Ramos (cell line): ENCODE data around the gene SERINC1.

ENCODE experiments used
- in situ Hi-C: fragments of 300-500 bp; cut with MboI; formaldehyde crosslinking; loops from one replicate; pipeline ENCODE4 v1.14.3; 2022; ENCODE audit warnings: low sequenced_read_pairs; ENCODE audit not compliant: unreplicated experiment

Gene SERINC1

GRCh38 chr6:122438975-122439374, 32.6 kb downstream of the SERINC1 start:
- in situ Hi-C loops = no loop called here

- in situ Hi-C loops = no loop called here
Observed at GRCh38 chr6:122432816-122433215, 38.8 kb downstream of the SERINC1 start.

GRCh38 chr6:122431780-122432179, 39.8 kb downstream of the SERINC1 start:
- in situ Hi-C loops = no loop called here

GRCh38 chr6:122429323-122429722, 42.3 kb downstream of the SERINC1 start:
- in situ Hi-C loops = no loop called here

- in situ Hi-C loops = no loop called here
Observed at GRCh38 chr6:122428781-122429180, 42.8 kb downstream of the SERINC1 start.

- in situ Hi-C loops = no loop called here
Observed at GRCh38 chr6:122426597-122426996, 45.0 kb downstream of the SERINC1 start.

GRCh38 chr6:122423734-122424133, 47.9 kb downstream of the SERINC1 start:
- in situ Hi-C loops = no loop called here

DNA sequence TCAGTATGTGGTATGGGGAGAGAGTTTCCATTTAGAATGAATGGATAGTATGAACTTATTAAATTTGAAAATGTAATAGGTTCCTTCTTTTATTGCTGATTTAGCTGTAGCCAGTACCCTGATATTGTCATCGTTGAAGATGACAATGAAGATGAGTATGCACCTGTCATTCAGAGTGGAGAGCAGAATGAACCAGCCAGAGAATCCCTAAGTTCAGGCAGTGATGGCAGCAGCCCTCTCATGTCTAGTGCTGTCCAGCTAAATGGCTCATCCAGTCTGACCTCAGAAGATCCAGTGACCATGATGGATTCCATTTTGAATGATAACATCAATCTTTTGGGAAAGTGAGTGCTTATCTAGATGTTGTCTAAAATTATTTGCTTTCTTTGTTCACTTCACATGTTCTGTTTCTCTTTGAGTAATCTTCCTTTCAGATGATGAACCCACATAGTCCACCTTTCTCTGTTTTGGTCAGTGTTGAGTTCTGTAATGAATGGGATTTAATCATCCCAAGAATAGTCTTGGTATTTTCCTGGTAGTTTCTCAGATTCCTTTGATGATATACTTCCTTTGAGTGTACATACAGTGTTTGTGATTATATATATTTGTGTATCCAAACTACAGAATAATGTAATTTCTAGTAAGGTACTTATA, 48.9 kb downstream of the SERINC1 start:
- in situ Hi-C loops = no loop called here

DNA sequence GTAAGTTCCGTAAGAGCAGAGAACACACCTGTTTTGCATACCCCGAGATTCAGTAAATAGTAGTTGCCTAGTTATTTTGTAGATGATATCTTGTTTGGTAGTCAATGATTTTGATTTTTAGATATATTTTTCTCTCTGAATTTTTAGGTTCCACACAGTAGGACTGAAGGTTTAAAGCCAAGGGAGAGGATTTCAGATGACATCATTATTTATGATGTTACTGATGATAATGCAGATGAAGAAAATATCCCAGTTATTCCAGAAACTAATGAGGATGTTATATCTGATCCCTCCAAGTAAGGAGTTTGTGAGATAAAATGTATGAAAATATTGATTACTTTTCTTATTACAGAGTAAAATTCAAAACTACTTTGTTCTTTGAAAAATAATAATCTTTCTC, 49.6 kb downstream of the SERINC1 start:
- in situ Hi-C loops = no loop called here

GRCh38 chr6:122416825-122417224, 54.8 kb downstream of the SERINC1 start:
- in situ Hi-C loops = no loop called here

- in situ Hi-C loops = no loop called here
Observed at GRCh38 chr6:122412001-122412400, 59.6 kb downstream of the SERINC1 start.

- in situ Hi-C loops = no loop called here
Observed at GRCh38 chr6:122408702-122409458, 62.7 kb downstream of the SERINC1 start.

DNA sequence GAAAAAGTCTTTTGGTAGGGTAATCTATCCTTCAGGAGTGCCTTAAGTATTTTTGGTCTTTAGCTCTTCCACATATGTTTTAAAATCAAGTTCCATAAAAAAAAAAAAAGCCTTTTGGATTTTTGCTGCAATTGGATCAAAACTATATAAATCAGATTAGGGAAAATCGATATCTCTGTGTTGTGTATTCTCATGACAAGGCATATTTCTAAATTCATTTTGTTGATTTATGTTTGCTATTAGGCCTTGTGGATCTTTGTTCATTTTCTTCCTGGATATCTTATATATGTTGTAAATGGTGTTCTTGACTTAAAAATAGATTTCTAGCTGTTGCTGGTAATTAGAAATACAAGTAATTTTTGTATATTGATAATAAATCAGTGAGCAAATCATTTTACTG, 63.4 kb downstream of the SERINC1 start:
- in situ Hi-C loops = no loop called here

- in situ Hi-C loops = no loop called here
Observed at GRCh38 chr6:122407712-122408111, 63.9 kb downstream of the SERINC1 start.

DNA sequence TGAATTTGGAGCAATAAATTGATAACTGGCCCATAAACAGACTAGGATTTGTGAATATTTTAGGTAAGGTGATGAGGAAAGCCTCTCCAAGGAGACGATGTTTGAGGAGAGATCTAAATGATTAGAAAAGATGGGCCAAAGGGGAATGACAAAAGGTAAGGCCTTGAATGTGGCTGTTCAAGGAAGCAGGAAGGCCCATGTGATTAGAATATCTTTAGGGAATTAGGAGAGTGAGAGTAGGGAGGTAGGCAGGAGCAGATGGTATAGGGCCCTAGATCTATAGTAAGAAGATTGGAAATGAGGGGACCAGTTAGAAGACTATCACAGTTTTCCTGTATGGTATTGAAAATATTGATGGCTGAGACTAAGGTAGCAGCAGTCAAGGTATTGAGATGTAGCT, 65.4 kb downstream of the SERINC1 start:
- in situ Hi-C loops = no loop called here

- in situ Hi-C loops = no loop called here
Observed at GRCh38 chr6:122405417-122405816, 66.2 kb downstream of the SERINC1 start.

- in situ Hi-C loops = no loop called here
Observed at GRCh38 chr6:122404444-122404843, 67.2 kb downstream of the SERINC1 start.

DNA sequence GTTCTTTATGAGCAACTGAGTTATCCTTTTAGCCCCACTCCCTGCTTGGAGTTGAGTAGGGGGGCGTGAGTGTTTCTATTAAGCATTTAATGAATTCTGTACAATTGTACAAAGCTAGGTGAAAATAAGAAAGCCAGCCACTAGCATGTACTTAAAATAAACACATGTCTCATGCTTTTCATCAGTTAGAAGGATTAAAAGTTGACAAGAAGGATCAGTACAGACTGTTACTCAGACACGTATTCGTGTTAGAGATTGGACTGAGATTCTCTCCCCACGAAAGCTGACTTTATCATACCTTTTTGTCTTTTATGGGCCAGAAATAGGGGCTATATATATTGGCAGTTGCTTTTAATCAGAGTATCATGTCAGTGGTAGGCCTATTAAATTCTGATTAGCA, 70.5 kb downstream of the SERINC1 start:
- in situ Hi-C loops = no loop called here

DNA sequence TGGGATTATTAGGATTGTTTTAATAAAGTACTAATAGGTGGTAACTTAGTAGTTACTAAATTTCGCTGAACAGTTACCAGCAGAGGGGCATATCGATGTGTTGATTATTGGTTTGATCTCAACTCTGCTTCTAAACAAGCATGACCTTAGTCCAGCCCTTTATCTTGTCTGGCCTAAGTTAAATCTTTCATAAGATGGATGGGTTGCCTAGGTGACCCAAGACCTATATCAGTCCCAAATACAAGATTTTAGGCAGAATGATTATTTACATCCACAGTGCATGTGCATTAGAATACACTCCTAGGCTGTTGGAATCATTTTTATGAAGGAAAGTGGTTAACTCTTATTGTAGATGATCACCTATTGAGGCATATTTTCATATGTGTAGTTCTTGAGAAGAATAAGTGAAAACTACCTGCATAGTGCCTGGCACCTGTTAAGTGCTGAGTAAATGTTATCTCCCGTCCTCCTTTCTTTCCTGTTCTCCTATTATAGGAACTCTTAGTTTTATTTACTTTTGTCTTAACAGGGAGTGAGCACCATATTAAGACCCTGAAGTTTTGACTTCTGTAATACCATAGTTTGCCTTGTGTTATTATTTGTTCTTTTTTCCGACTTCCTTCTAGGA, 71.0 kb downstream of the SERINC1 start:
- in situ Hi-C loops = no loop called here

DNA sequence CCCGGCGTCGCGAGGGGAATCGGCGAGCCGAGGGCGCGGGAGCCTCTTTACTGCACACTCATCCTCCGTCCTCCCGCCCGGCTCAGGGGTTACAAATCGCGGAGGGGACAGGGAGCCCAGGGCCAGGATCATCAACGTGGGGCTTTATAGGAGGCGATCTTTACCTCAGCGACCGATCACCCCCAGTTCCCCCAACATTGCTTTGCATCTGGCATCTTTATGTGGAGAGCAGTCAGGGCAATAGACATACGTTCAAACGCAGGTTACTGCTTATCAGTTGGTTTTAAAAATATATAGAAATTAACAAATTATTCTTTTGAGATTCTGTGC, 71.5 kb downstream of the SERINC1 start:
- in situ Hi-C loops = no loop called here

- in situ Hi-C loops = no loop called here
Observed at GRCh38 chr6:122399348-122400120, 72.1 kb downstream of the SERINC1 start, which contains the start of gene HSF2. Gene HSF2 (plus strand): TSS chr6:122399652. CDS start chr6:122399738, 86 bp downstream.
